HG02884 (cell line): Measurements from ENCODE around the gene SMIM36.
"Not testable (repeated sequence)": the region's sequence is repeated elsewhere in the genome, so short reads cannot be mapped to it uniquely, and the experiment has no call there.

ENCODE experiments used
- ATAC-seq: cut with Tn5 transposase; IDR thresholded peaks from one replicate; pipeline ENCODE4 v1.9.1; 2021; ENCODE audit warnings: mild to moderate bottlenecking, moderate library complexity; ENCODE audit not compliant: unreplicated experiment

Gene SMIM36

GRCh38 chr17:55507669-55508068 lies 3.6 kb downstream of the SMIM36 start:
- ATAC-seq: not testable (repeated sequence)

GRCh38 chr17:55501626-55502025 lies 9.6 kb downstream of the SMIM36 start:
- ATAC-seq: not testable (repeated sequence)

GRCh38 chr17:55500103-55500502 lies 11.1 kb downstream of the SMIM36 start:
- ATAC-seq: no peak

- ATAC-seq: no peak
These were observed 15.0 kb downstream of the SMIM36 start for GRCh38 chr17:55496094-55496881.

GRCh38 chr17:55495239-55495638 lies 16.0 kb downstream of the SMIM36 start:
- no peak for ATAC-seq

- no peak for ATAC-seq
These were observed 18.4 kb downstream of the SMIM36 start for GRCh38 chr17:55492781-55493341.

- ATAC-seq: no peak
These were observed 20.9 kb downstream of the SMIM36 start for GRCh38 chr17:55490376-55490775.

- ATAC-seq: no peak
These were observed 23.4 kb downstream of the SMIM36 start for GRCh38 chr17:55487695-55488432.

GRCh38 chr17:55484575-55484974 lies 26.7 kb downstream of the SMIM36 start:
- ATAC-seq: no peak

- no peak for ATAC-seq
These were observed 28.5 kb downstream of the SMIM36 start for GRCh38 chr17:55482591-55483389.

GRCh38 chr17:55480631-55481315 lies 30.5 kb downstream of the SMIM36 start:
- ATAC-seq: no peak

- ATAC-seq: no peak
These were observed 31.3 kb downstream of the SMIM36 start for GRCh38 chr17:55479903-55480302.

- no peak for ATAC-seq
These were observed 32.3 kb downstream of the SMIM36 start for GRCh38 chr17:55478971-55479370.

- ATAC-seq: no peak
These were observed 44.6 kb downstream of the SMIM36 start for GRCh38 chr17:55466671-55467070.

GRCh38 chr17:55465771-55466170 lies 45.5 kb downstream of the SMIM36 start:
- not testable (repeated sequence) for ATAC-seq

- peak; percentile 83 for ATAC-seq
These were observed 47.7 kb downstream of the SMIM36 start for GRCh38 chr17:55463600-55463999.

GRCh38 chr17:55462711-55463110 lies 48.5 kb downstream of the SMIM36 start:
- no peak for ATAC-seq

- ATAC-seq: no peak
These were observed 49.0 kb downstream of the SMIM36 start for GRCh38 chr17:55462234-55462633.

- no peak for ATAC-seq
These were observed 52.3 kb downstream of the SMIM36 start for GRCh38 chr17:55458978-55459377.

GRCh38 chr17:55458287-55458900 lies 52.9 kb downstream of the SMIM36 start:
- no peak for ATAC-seq
